Inferior parietal cortex (tissue), 1 donor: ENCODE measurements around the gene REEP6.
"Not testable (repeated sequence)": the region's sequence is repeated elsewhere in the genome, so short reads cannot be mapped to it uniquely, and the experiment has no call there.

Experiments used
- DNase-seq: peaks from one replicate; pipeline ENCODE4 v3.0.0-alpha.2; 2016; ENCODE audit errors: extremely low spot score

Gene REEP6

DNA sequence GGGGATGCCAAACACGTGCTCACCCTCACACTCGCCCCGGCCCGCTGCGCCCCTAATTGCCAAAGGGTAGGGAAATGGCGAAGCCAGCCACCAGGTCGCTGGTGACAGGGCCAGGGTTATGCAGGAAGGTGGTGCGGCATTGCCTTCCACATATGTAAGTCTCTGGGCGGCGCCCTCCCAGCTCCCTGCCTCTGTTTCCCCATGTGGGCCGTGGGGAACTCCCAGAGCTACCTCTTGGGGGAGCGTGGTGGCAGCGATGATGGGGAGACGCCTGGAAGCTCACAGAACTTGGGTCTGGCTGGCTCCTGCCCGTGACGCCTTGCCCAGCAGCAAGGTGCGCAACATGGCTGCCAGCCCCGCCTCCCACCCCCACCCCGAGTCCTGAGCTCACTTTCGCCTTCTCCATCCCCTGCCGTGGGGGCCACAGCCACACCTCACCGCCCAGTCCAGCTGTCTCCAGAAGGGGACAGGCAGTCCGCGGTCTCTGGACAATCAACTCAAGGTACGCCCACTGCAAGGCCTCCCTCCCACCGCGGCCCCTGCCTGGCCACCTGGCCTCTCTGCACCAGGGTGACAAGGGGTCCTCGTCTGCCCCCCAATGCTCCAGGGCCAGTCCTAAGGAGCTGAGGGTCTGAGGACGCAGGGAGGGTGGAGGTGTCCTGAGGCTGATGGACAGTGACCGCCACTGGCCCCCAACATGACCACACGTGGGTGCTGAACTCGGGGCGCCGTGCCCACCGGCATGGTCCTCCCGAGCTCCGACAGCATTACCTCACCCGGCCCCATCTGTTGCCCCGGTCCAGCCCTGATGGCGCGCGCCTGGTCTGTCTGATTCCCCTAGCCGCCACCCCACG is 18.5 kb upstream of the REEP6 start:
- no peak for DNase-seq

DNA sequence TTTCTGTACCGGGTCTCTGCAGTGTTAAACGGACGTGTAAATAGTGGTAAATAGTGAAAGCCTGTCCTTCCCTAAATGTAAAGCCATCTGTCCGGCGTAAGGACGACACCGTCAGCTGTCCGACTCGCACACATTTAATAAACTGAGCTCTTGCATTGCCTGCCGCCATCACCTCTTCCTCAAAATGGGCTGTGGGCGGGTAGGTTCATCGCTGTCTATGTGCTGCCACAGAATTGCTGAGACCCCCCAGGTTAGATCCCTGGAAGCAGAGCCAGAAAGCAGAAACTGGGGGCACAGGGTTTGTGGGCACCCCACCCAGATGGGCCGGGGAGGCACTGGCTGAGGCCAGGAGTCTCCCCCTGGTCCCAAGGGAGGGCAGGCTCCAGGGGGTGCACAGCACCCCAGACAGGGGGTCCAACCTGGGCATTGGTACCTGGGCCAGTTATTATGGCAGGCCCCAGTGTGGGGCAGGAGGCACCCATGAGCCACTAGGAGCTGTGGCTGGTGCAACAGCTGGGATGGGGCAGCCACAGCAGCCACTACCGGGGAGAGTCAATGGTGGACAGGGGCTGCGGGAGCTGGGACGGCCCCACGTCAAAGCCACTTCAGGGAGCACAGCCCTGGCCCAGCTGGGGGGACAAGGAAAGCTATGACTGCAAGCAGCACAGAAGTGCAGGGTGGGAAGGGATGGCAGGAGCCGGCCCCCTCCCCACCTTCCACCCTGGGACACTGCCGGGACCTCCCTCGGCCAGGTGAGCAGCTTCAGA is 17.7 kb upstream of the REEP6 start:
- DNase-seq, result no peak

DNA sequence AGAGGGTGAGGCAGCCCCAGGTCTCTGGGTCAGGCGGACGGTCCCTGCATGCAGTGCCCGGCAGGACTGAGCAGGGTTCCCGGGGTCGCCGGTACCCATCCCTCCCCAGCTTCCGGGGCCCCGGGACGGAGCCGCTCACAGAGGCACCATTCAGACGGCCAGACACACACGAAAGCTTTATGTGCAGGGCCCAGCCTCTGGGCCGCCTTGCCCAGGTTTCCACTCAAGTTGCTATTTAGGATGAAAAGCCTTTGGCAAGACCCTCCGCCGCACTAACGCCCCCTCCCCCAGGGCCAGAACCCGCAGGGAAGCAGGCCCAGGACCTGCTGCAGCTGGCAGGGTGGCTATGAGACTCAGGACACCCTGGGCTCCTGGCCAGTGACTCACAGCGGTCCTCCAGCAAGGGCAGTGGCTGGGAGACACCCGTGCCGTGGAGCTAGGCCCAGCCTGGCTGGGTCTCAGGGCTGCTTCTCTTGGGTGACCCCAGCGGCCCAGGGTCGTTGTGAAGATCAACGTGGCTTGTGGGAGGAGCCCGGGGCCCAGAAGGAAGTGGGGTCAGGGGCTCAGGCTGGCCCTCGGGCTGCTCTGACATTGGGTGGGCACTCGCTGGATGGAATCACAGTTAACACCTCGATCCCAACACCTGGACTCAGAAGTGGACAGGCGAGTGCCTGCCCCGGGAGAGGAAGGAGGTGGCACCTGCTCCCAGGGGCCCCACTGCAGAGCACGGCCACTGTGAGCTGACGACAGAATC is 16.8 kb upstream of the REEP6 start:
- no peak for DNase-seq

DNA sequence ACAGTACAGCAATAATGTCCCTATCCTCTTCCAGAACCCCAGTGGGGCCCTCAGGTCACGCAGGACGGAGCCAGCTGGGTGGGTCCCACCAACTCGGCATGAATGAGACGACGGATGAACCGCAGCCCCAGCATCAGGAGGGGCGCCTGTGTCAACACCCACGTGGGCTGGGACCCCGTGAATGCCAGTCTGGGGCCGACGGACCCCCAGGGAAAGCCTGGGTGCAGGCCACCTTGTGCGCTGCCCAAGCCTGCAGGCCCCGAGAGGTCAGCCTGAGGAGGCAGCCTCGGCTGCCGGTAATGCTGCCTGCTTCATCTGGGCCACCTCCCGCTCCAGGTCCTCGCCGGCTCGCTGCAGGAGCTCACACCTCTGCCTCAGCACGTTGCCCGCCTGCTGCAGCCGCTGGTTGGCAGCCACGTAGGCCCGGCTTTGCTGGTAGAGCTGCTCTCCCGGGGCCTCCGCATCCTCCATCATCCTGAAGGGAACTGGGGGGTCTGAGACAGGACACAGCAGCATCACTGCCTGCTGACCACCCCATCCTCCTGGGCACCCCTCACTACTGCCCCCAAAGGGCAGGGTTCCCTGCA is 16.1 kb upstream of the REEP6 start:
- no peak for DNase-seq

DNA sequence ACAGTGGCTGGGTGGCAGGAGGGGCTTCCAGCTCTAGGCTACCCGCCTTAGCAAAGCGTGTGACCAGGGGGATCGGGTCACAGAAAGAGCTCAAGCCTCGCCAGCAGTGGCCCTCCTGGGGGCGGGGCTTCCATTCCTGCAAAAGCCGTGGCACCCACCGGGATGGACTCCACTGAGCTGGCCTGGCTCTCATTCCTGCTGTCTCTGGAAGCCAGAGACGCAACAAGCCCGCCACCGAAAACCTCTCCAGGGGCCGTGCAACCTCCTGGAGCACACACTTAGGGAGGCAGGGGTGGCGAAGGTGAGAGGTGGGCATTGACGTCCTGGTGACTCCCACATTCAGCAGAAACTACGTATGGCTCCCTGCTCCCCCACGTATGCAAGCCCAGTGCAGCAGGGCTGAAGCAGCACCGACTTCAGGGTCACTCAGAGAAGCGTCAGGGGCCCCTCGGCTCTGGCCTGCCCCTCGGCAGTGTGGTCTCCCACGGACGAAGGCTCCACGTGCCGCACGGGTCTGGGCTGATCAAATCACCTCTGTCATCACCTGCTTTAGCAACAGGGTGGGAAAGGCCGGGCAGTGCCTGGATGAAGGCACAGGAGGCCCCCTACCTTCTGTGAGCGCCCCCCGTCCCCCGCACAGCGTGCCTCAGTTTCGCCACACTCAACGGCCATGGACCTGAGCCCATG is 15.1 kb upstream of the REEP6 start:
- DNase-seq, result no peak

DNA sequence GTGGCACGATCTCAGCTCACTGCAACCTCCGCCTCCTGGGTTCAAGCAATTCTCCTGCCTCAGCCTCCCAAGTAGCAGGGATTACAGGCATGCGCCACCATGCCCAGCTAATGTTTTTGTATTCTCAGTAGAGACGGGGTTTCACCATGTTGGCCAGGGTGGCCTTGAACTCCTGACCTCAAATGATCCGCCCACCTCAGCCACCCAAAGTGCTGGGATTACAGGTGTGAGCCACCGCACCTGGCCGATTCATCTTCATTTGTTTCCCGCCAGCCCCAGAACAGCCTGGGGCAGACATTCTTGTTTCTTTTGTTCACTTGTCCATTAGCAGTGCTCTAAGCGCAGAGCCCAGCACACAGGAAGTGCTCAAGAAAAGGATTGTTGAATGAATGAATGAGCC is 13.9 kb upstream of the REEP6 start:
- not testable (repeated sequence) for DNase-seq

DNA sequence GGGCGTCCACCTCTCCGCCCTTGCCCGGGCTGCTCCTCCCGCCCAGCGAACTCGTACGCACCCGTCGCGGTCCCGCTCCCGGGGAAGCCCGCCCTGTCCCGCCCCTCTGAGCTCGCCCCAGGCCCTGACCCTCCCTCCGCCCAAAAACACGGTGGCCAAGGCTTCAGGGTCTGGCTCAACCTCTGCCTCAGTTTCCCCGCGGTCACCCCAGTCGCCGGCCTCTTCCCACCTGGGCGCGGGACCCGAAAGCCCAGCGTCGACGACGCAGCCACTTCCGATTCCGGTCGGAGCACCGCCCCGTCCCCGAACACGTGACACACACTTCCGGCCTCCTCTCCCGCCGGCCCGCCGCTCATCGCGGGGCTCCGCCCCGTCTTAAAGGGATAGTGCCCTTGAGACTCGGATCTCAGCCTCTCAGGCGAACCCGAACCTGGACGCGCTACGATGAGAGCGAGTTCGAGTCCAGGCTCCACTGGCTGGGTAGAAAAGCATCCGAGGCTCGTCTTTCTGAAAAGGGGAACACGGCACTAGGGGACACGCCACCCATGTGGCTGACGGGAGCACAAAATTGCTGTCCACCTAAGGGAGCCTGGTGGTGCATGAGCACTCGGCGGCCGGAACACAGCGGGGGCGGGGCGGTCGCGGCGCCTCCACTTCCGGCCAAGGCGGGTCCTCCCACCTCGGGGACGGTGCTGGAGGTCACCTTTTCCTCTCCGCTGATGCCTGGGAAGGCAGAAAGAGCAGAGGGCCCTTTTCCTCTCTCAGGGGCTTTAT is 11.9 kb upstream of the REEP6 start, which contains the start of gene C19orf25:
TSS of gene C19orf25 (minus strand) at position 282 of the 774 bp plus-strand sequence. CDS start 312 bp downstream, outside the sequence.
- DNase-seq, result peak; percentile 95

DNA sequence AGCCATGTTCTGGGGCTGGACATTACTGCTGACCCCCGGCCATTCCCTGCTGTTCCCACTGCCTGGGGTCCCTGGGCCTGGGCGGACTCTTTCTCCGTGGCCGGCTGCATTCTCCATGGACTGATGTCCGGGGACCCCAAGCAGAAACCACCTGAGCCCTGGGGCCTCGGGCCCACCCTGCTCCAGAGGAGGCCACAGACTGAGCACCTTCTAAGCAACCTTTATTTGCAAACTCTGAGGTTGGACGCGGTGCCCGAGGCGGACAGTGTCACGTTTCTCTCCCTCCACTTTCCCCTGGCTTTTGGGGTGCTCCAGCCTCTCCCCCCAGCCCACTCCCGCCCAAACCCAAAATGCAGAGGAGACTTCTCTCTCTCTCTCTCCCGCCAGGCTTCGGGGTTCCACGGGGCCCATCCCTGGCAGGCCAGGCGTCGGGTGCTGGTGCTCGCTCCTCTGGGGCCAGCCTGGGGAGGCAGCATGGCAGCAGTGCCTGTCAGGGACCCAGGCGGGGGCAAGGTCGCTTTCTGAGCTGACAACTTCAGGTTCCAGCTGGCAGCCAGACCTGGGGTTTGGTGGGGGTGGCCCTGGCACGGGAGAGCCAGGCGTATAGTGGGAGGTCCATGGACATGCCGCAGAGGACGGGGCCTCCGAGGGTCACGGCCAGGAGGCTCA is 9.6 kb upstream of the REEP6 start:
- no peak for DNase-seq

DNA sequence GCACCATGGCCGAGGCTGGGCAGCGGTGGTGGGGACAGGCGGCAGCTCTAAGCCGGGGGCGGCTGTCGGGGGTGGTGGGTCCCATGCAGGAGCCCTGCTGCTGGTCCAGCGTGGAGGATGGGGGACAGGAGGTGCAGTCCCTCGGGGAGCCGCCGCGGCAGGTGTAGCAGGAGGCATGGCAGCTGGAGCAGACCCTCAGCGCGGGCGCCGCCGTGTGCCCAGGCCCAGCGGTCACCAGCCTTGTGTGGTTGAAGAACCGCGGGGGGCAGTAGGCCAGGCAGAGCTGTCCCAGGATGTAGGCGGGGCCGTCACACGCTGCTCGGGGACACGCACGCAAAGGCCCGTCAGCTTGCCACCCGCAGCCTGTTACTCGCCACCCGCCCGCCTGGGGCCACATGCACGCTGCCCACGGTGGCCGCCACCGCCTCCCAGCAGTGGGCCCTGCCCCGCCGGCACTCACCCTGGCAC is 9.1 kb upstream of the REEP6 start:
- no peak for DNase-seq

DNA sequence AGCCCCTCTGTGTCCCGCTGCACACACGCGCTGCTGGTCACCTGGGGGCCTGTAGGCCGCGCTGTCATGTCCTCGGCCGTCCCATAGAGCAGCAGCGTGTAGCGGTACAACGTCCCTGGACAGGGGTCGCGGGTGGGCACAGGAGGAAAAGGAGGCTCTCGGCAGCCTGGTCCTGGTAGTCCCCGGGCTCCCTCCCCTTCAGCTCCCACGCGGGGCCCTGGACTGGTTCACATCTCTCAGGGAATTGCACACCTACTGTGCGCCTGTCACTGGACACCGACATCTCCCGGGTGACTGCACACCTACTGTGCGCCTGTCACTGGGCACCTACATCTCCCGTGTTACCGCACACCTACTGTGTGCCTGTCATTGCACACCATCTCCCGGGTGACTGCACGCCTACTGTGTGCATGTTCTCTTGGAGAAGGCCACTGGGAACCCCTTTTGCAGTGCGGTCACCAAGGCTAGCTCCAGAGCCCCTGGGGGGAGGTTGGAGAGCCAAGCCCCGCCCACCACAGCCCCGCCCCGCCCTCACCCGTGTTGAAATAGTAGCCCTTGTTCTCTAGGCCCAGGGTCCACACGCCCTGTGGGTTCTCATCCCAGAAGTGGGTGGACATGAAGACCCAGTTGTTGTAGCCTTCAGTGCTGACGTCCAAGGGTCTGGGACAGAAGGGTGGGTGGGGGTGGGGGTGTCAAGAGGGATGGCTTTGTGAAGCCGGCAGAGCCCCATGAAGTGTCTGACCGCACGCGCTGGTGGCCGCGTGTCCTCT is 8.4 kb upstream of the REEP6 start:
- DNase-seq, result no peak

DNA sequence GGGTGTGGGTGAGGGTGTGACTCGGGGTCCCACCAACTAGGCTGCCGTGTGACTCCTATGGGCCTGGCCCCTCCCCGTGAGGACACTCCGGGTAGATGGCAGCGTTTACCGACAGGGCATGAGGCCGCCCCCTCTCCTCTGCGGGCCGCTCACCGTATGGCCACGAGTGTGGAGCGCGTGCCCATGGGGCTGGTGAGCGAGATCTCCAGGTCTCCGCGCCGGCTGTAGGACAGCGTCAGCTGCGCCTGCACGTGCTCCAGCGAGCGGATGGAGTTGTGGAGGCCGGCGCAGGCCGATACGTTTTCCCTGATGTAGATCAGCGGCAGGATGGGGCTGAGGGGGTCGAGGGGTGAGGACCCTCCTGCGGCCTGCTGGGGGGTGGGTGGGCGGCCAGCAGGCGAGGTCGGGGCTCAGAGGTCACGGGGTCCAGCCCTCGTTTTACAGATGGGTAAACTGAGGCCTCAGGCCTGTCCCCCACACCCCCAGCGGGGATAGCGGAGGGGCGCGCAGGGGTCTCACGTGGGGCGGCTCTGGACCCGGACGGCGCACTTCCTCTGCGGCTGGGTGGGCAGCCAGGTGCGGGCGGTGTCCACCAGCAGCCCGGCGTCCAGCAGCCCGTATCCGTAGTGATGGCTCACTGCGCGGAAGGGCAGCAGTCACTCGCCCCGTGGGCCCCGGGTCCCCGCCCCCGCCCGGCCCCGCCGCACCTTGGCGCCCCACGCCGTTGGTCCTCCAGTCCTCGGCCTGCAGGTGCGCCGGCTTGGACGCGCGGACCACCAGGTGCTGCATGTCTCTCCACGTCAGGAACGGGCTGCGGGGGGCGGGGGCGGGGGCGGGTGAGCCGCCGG is 7.6 kb upstream of the REEP6 start:
- no peak for DNase-seq

DNA sequence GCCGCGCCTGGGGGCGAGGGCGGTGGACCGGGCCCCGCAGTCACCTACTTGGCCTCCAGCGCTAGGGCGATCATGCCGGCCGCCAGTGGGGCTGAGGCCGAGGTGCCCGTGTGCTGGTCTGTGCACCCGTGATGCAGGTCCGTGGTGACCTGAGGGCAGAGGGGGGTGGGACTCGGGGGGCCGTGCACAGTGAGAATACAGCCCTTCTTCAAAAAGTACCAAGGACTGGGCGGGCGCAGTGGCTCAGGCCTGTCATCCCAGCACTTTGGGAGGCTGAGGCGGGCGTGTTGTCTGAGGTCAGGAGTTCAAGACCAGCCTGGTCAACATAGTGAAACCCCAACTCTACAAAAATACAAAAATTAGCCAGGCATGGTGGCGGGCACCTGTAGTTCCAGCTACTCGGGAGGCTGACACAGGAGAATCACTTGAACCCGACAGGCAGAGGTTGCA is 7.0 kb upstream of the REEP6 start:
- no peak for DNase-seq

DNA sequence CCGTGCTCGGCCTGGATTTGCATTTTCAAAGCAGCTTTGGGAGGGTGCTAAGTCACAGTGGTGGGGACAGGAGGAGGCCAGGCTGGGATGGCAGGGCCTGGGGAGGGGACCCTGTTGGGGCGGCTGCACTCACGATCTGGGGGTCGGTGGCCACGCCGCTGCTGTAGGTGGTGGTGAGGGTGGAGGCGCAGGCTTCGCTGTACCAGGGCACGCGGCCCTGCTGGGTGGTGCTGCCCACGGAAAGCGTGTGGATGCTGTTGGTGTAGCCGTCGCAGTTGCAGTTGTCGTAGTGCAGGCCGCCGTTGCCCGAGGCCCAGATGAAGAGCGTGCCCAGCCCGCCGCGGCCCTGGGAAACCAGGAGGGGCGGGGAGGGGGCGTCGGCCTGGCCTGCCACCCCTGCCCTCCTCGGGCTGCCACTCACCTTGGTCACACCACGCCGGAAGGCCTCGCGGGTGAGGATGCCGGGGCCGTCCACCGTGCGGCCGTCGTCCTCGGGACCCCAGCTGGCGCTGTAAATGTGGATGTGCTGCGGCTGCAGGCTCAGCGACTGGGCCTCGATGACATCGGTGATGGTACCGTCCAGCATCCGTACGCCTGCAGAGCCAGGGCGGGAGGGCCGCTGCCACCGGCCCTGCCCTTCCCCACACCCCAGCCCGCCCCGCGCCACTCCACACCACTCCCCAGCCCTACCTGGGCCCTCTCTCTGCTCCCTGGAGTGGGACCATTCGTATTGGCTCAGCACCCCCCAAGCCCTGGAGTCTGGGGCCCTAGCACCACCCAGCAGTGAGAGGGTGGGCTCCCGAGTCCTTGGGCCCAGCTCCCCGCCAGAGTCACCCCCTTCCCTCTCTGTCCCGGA is 4.0 kb upstream of the REEP6 start:
- no peak for DNase-seq

DNA sequence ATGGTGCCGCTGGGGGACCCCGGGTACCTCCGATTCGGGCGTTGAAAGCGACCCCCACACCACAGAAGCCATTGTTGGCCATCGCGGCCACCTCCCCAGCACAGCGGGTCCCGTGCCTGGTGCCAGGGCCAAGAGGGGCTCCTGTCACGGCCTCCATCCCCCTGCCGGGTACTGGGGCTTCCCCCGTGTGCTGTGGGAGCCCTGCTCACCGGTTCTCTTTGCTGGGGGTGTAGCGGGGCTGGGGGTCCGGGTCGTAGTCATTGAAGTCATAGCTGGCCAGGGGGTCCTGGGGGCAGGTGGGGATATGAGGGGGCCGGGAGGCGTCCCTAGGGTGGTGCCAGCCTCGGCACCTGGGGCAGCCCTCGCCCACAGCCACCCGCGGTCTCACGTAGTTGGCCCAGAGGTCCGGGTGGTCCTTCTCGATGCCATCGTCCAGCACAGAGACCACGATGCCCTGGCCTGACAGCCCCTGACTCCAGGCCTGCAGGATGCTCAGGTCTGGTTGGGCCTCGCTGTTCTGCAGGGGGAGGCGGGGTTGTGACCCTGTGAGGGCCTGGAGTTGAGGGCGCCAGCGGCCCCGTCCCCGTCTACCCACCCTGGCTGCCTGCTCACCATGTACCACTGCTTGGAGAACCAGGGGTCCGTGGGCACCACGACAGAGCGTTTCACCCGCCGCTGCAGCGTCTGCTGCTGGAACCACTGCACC is 3.3 kb upstream of the REEP6 start:
- DNase-seq, result no peak

DNA sequence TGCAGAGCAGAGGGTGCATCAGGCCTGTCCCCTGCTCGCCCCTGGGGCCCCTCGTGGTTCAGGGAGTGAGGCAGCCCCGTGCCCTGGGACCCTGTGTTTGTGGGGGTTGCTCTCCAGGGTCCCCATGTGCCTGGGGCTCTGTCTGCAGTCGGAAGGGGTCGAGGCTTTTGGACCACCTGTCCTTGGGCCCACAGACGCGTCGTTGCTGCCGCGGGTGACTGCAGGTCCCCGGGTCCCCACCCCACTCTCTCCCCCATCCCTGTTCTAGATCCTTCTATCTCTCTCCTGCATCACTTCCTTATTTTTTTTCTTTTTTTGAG is 2.7 kb upstream of the REEP6 start:
- DNase-seq, result no peak

DNA sequence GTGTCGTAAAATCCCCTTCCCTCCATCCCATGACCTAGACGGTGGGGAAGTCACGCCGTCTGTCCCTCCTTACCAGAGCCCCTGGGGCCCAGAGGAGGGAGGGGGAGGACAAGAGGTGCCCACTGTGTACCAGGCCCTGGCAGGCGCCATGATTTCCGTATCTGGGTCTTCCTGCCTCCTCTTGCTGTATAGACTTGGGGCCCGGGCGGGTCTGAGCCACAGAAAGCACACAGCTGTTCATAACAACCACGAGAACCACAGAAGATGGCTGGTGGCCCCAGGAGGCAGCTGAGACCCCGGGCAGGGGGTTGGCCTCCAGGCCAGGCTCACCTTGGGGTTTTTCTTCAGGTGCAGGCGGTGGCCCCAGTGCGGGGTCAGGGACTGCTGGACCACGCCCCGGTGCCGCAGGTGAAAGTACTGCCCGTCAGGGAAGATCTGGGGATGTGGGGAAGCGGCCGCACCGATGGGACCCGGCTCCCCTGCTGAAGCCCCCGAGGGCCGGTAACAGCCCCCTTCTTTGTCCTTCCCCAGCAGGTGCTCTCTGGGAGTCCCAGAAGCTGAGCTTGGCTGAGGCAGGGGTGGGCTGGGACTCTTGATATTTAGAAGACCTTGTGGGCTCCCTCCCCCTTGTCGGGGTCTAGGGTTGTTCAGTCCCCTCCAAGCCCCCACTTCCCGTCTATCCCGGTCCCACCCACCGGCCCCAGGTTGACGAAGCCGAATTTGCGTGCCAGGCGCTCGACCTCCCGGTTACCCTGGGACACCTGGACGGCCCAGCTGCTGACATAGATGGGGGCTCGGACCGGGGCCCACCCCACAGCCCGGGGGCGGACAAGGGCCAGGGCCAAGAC is 1.3 kb upstream of the REEP6 start:
- DNase-seq, result no peak
